IPS-15b (cell line): ENCODE measurements around the gene LILRB1.
"Not testable (repeated sequence)": the region's sequence is repeated elsewhere in the genome, so short reads cannot be mapped to it uniquely, and the experiment has no call there.

Experiments
- H3K27me3 ChIP-seq: one replicate; pipeline ENCODE4 v1.6.1; 2013; ENCODE audit warnings: low read length; ENCODE audit not compliant: control insufficient read depth, insufficient read depth
- H3K36me3 ChIP-seq: one replicate; pipeline ENCODE4 v1.6.1; 2013; ENCODE audit warnings: low read length; ENCODE audit not compliant: control insufficient read depth, insufficient read depth
- H3K4me1 ChIP-seq: one replicate; pipeline ENCODE4 v1.6.1; 2013; ENCODE audit warnings: mild to moderate bottlenecking, low read length; ENCODE audit not compliant: control insufficient read depth, insufficient read depth
- H3K4me3 ChIP-seq: one replicate; pipeline ENCODE4 v1.5.1; 2013; ENCODE audit warnings: low read depth, low read length
- H3K9ac ChIP-seq: one replicate; pipeline ENCODE4 v1.6.1; 2013; ENCODE audit warnings: low read depth, mild to moderate bottlenecking, low read length
- H3K9me3 ChIP-seq: one replicate; pipeline ENCODE4 v1.6.1; 2013; ENCODE audit warnings: mild to moderate bottlenecking, low read length; ENCODE audit not compliant: control insufficient read depth, insufficient read depth

LILRB1 gene

GRCh38 chr19:54630262-54630661 lies at the start of gene LILRB1:
TSS of gene LILRB1 (plus strand) at chr19:54630484. CDS start at chr19:54631074, 590 bp downstream.
- not testable (repeated sequence) for H3K27me3 ChIP-seq, H3K4me3 ChIP-seq, H3K9me3 ChIP-seq, H3K4me1 ChIP-seq, H3K36me3 ChIP-seq, H3K9ac ChIP-seq

DNA sequence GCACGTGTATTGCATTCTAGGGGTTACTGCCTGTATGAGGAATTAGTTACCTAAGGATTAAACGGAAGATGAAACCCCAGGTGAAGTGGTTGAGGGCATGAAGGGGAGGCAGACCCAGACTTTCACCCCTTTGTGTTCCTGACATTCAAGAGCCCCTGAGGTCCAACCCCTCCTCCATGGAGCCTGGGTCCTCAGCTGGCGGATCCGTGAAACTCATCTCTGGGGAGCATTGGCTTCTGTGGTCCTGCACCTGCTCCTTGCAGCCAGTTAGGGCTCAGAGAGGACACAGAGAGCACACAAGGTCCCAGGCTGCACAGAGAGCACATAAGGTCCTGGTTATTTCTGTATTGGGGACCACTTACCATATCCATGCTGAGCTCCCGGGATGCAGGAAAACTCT lies 43.9 kb upstream of the LILRB1 start:
- Histone ChIP-seq H3K27me3 (no peaks in the 10 kb centered on the region), H3K4me1 (no peaks in the 10 kb centered on the region), H3K4me3 (no peak overlapping the region), H3K36me3 (no peaks in the 10 kb centered on the region), H3K9ac (no peak overlapping the region), H3K9me3 (peaks cover 17% of the 10 kb centered on the region)

GRCh38 chr19:54587026-54587425 lies 43.3 kb upstream of the LILRB1 start:
- Histone ChIP-seq H3K4me1 (no peaks in the 10 kb centered on the region), H3K4me3 (no peak overlapping the region), H3K36me3 (no peaks in the 10 kb centered on the region), H3K27me3 (no peaks in the 10 kb centered on the region), H3K9ac (no peak overlapping the region), H3K9me3 (peaks cover 20% of the 10 kb centered on the region)

DNA sequence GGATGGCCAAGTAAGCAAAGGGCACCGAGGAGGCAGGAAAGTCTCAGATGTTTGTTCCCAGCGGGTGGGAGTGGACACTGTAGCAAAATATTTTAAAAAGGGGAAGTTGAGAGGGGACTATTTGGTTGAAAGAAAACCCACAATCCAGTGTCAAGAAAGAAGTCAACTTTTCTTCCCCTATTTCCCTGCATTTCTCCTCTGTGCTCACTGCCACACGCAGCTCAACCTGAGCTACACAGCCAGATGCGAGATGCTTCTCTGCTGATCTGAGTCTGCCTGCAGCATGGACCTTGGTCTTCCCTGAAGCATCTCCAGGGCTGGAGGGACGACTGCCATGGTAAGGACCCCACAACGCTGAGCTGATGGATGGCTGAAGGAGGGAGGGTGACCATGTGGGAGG lies 36.8 kb upstream of the LILRB1 start, which contains the start of gene LILRA1:
LILRA1 (plus strand) TSS at position 188 of the 400 bp plus-strand sequence. CDS start 613 bp downstream, outside the sequence.
- H3K4me3 ChIP-seq, H3K4me1 ChIP-seq, H3K9ac ChIP-seq, H3K27me3 ChIP-seq, H3K36me3 ChIP-seq: not testable (repeated sequence)
- peaks cover 29% of the 10 kb centered on the region for H3K9me3 ChIP-seq

- not testable (repeated sequence) for H3K4me1 ChIP-seq, H3K36me3 ChIP-seq, H3K4me3 ChIP-seq, H3K9ac ChIP-seq, H3K27me3 ChIP-seq
- peaks cover 29% of the 10 kb centered on the region for H3K9me3 ChIP-seq
These were observed 36.2 kb upstream of the LILRB1 start for GRCh38 chr19:54593931-54594626.

DNA sequence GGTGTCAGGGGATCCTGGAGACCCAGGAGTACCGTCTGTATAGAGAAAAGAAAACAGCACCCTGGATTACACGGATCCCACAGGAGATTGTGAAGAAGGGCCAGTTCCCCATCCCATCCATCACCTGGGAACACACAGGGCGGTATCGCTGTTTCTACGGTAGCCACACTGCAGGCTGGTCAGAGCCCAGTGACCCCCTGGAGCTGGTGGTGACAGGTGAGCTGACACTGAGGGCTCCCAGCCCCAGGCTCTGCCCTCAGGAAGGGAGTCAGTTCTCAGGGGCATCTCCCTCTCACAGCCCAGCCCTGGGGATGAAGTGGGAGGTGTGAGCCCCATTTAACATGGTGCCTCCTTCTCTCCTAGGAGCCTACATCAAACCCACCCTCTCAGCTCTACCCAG lies 35.5 kb upstream of the LILRB1 start:
- Histone ChIP-seq H3K36me3 (no peaks in the 10 kb centered on the region), H3K4me3 (no peak overlapping the region), H3K4me1 (no peaks in the 10 kb centered on the region), H3K27me3 (no peaks in the 10 kb centered on the region), H3K9me3 (peaks cover 29% of the 10 kb centered on the region), H3K9ac (no peak overlapping the region)

- H3K9me3 ChIP-seq: peaks cover 29% of the 10 kb centered on the region
- H3K4me3 ChIP-seq, H3K36me3 ChIP-seq, H3K9ac ChIP-seq, H3K4me1 ChIP-seq, H3K27me3 ChIP-seq: not testable (repeated sequence)
These were observed 34.4 kb upstream of the LILRB1 start for GRCh38 chr19:54595680-54596436.

DNA sequence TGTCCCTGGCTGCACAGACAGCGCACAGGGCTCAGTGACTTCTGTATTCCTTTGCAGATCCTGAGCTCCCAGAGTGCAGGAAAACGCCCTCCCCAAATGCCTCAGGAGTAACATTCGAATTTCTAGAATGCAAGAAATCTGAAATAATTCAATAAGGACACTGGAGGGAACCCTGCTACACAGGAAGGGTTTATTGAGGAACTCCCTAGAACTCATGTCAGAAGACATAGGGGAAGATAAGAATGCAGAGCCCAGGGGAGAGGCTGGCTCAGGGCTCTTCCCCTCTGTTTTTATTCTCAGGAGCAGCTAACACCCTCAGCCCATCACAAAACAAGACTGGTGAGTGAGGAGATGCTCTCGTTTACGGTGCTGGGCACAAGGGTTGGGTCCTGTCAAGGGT lies 30.1 kb upstream of the LILRB1 start:
- H3K4me3 ChIP-seq: no peak overlapping the region
- no peak overlapping the region for H3K9ac ChIP-seq
- H3K36me3 ChIP-seq: no peaks in the 10 kb centered on the region
- no peaks in the 10 kb centered on the region for H3K4me1 ChIP-seq
- H3K27me3 ChIP-seq: no peaks in the 10 kb centered on the region
- no peaks in the 10 kb centered on the region for H3K9me3 ChIP-seq

DNA sequence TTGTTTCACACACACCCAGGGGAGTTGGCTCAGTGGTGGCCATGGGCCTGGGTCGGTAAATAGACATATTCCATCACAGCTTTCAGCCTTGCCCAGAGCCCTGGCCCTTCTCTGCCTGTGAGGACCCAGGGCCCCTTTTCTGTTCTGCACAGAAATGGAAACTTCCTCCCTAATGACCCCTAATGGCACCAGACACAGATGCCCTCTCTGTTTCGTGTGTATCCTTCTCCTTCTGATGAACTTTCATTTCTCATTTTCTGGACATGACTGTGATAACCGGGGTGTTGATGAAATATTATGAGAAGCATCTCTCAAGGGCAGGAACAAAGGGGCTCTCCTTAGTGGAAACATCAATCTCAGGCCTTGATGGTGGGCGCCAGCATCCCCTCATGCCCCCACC lies 24.1 kb upstream of the LILRB1 start:
- Histone ChIP-seq H3K9me3 (no peaks in the 10 kb centered on the region), H3K27me3 (no peaks in the 10 kb centered on the region), H3K4me3 (no peak overlapping the region), H3K36me3 (no peaks in the 10 kb centered on the region), H3K9ac (no peak overlapping the region), H3K4me1 (no peaks in the 10 kb centered on the region)

DNA sequence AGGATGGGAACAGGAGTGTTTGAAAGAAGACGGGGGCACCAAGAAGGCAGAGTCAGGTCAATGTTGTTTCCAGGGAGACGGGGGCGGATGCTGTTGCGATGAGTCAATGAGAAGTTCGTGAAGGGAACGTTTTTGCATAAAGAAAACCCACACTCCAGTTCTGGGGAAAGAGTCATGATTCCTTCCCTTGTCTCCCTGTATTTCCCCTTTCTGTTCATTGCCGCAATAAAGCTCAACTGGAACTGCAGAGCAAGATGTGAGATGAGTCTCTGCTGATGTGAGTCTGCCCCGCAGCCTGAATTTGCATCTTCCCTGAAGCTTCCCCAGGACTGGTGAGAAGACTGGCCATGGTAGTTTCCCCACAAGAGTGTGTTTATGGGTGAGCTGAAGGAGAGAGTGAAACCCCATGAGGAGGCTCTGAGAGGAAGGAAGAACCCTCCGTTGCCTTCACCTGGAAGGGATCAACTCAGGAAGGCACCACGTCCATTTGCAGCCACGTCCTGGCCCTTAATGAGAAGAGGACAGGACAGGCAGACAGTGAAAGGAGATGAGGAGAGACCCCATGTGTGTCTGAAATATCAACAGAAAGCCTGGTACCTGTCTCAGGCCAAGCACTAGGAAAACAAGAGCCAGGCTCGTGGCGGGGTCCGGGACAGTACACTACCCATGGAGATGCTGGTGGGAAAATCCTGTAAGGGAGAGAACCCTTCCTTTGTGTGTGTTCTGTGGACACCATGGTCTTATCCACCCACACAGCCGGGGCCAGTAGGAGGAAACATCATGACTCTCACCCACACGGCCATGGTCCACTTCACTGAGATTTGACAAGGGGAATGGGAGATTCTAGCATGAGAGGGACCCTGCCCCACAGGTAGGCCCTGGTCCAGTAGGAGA lies 23.1 kb upstream of the LILRB1 start:
- H3K9me3 ChIP-seq: no peaks in the 10 kb centered on the region
- H3K9ac ChIP-seq: no peak overlapping the region
- H3K4me3 ChIP-seq: no peak overlapping the region
- H3K27me3 ChIP-seq: no peaks in the 10 kb centered on the region
- H3K36me3 ChIP-seq: no peaks in the 10 kb centered on the region
- no peaks in the 10 kb centered on the region for H3K4me1 ChIP-seq

DNA sequence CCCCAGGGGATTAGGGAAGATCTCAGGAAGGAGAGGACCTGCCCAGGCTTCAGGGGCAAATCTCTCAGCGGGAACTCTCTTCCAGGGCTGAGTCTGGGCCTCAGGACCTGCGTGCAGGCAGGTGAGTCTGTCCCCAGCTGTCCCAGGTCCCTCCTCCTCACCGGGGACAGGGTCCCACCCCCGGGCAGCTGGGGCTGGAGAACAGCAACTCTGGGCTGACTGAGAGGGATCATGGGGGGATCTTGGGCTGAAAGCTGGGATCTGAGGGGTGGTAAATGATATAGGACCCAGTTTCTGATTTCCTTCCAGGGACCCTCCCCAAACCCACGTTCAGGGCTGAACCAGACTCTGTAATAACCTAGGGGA lies 22.5 kb upstream of the LILRB1 start:
- no peaks in the 10 kb centered on the region for H3K36me3 ChIP-seq
- no peaks in the 10 kb centered on the region for H3K27me3 ChIP-seq
- H3K9me3 ChIP-seq: no peaks in the 10 kb centered on the region
- H3K4me3 ChIP-seq: no peak overlapping the region
- H3K9ac ChIP-seq: no peak overlapping the region
- H3K4me1 ChIP-seq: no peaks in the 10 kb centered on the region
